ENCODE data around the gene MDM4. TPM values are rescaled to one million over a fixed set of nuclear protein-coding genes. Genes with fewer than 3 reads are reported as not detected.

MDM4 gene
- total and polyA plus RNA-seq, 2 donors (not counting 3 experiments of a cell fraction or from before 2014, with no cell fraction given) = 11.7 to 67.0 TPM

- DNase-seq (ENCODE audit: low read depth, low spot score) = no peak
- FAIRE-seq = no peak
- no TSS peak for BruUV-seq (replicated peaks)
These were observed 35.7 kb upstream of the MDM4 start for GRCh38 chr1:204480515-204480914.

More at GRCh38 chr1:204480515-204480914, 35.7 kb upstream of the MDM4 start:
- Histone ChIP-seq H3K27ac (ENCODE audit: insufficient read depth, low read depth, low read length) (no peak overlapping the region), H3K4me1 (ENCODE audit: control insufficient read depth, extremely low read depth, insufficient read depth, low read length) (peaks cover 27% of the 10 kb centered on the region), H3K9me1 (replicated peaks; ENCODE audit: control insufficient read depth, extremely low read depth, insufficient read depth, low read length) (no peaks in the 10 kb centered on the region), H3K36me3 (ENCODE audit: control insufficient read depth in 2 of 2, extremely low read depth in 1 of 2, insufficient read depth in 2 of 2, low read length in 2 of 2) (peaks cover 0 to 3% of the 10 kb centered on the region in 2 experiments), H3K4me2 (ENCODE audit: insufficient read depth, low read length) (no peak overlapping the region), H3K9me3 (replicated peaks; ENCODE audit: control insufficient read depth, insufficient read depth, low read length) (no peaks in the 10 kb centered on the region), H3K27me3 (ENCODE audit: control insufficient read depth in 2 of 2, insufficient read depth in 2 of 2, low read length in 2 of 2) (no peaks in the 10 kb centered on the region), H3K4me3 (replicated peaks in 1 of 3; ENCODE audit: insufficient read depth in 1 of 3, low read depth in 1 of 3, low read length in 3 of 3) (no peak overlapping the region), H2AFZ (ENCODE audit: low read depth, low read length) (no peak overlapping the region), H4K20me1 (replicated peaks; ENCODE audit: control insufficient read depth, extremely low read depth, insufficient read depth, low read length) (no peaks in the 10 kb centered on the region), H3K9ac (replicated peaks; ENCODE audit: extremely low read depth, insufficient read depth, low read length) (no peak overlapping the region), H3K79me2 (ENCODE audit: control insufficient read depth, insufficient read depth, low read length) (no peaks in the 10 kb centered on the region)
- dilution Hi-C loops (cut with MboI; ENCODE audit: extremely low pct_ligation_motif_present, low sequenced_read_pairs) = no loop called here
- intact Hi-C loops (cut with micrococcal nuclease) = no loop called here
- POLR2A ChIA-PET = no interaction called here
- no peak for TF ChIP-seq POLR2AphosphoS5 (IDR thresholded peaks at IDR 0.05; ENCODE audit: insufficient read depth, low read depth, low read length)
- TF ChIP-seq GATA2 (IDR thresholded peaks at IDR 0.05; ENCODE audit: insufficient read depth, insufficient read length, low read depth, low read length) = no peak
- TF ChIP-seq POLR2A (IDR thresholded peaks at IDR 0.05; ENCODE audit: low read depth, low read length) = no peak
- TF ChIP-seq CTCF (IDR thresholded peaks at IDR 0.05; ENCODE audit: extremely low read depth in 1 of 2, insufficient read depth in 1 of 2, low read depth in 1 of 2, low read length in 2 of 2) = no peak
- TF ChIP-seq EZH2 (IDR thresholded peaks at IDR 0.05; ENCODE audit: borderline replicate concordance, low read depth, low read length, severe bottlenecking) = no peak
- TF ChIP-seq FOS (IDR thresholded peaks at IDR 0.05; ENCODE audit: borderline replicate concordance, insufficient read depth, low read length) = no peak
- TF ChIP-seq MAX (IDR thresholded peaks at IDR 0.05; ENCODE audit: insufficient read depth, insufficient read length) = no peak
- no peak for TF ChIP-seq JUN (IDR thresholded peaks at IDR 0.05; ENCODE audit: borderline replicate concordance, insufficient read depth, insufficient read length, low read depth)
- no peak for TF ChIP-seq MYC (IDR thresholded peaks at IDR 0.05; ENCODE audit: low read depth, low read length)
- CTCF ChIA-PET = interaction anchor here (1.3 to 9.5 kb wide), 5 partner anchors 14 to 49 kb away, joined by 7 to 129 read pairs (median 9); partner anchors contain the start of gene PIK3C2B

All from endothelial cell of umbilical vein (primary cell).